Rectal smooth muscle tissue (tissue), 1 donor: ENCODE results near the gene GGACT.
"Not testable (repeated sequence)": the region's sequence is repeated elsewhere in the genome, so short reads cannot be mapped to it uniquely, and the experiment has no call there.

ENCODE experiments used
- H3K27ac ChIP-seq: one replicate; pipeline ENCODE4 v1.7.0; 2013; ENCODE audit warnings: low read depth, low read length, inconsistent platforms
- H3K27me3 ChIP-seq: one replicate; pipeline ENCODE4 v1.7.0; 2013; ENCODE audit warnings: low read length; ENCODE audit not compliant: control insufficient read depth, insufficient read depth
- H3K36me3 ChIP-seq: one replicate; pipeline ENCODE4 v1.7.0; 2013; ENCODE audit warnings: low read length; ENCODE audit not compliant: control insufficient read depth, insufficient read depth
- H3K4me1 ChIP-seq: one replicate; pipeline ENCODE4 v1.7.0; 2013; ENCODE audit warnings: low read length; ENCODE audit not compliant: control insufficient read depth, insufficient read depth
- H3K4me3 ChIP-seq: one replicate; pipeline ENCODE4 v1.7.0; 2013; ENCODE audit warnings: low read length
- H3K9ac ChIP-seq: one replicate; pipeline ENCODE4 v1.7.0; 2013; ENCODE audit warnings: low read length

Gene GGACT

DNA sequence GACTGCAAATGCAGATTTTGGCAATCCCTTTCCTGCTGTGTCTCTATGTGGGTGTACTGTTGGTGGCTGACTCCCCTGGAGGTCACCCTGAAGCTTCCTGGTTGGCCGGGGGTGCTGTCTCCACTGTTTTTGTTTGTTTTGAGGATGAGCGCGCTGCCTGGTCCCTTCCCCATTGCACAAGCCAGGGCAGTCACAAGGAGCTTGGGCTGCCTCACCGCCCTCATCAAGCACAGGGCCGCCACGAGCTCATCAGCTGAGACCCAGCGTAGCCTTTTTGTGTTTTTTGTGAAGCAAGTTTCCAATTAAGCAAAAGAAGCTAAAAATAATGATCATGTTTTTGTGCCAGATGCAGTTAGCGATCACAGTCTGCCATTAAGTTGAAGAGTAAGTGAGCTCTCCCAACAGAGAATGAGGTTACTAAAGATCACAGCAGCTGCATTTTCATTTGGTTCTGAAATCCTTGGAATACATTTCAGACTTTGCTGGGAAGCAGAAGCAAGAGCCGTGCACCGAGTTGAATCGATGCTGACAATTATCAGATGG lies 57.8 kb downstream of the GGACT start:
- H3K27ac ChIP-seq: no peak overlapping the region
- H3K4me1 ChIP-seq: no peaks in the 10 kb centered on the region
- peaks cover 6% of the 10 kb centered on the region for H3K36me3 ChIP-seq
- no peaks in the 10 kb centered on the region for H3K27me3 ChIP-seq
- H3K9ac ChIP-seq: no peak overlapping the region
- H3K4me3 ChIP-seq: no peak overlapping the region

DNA sequence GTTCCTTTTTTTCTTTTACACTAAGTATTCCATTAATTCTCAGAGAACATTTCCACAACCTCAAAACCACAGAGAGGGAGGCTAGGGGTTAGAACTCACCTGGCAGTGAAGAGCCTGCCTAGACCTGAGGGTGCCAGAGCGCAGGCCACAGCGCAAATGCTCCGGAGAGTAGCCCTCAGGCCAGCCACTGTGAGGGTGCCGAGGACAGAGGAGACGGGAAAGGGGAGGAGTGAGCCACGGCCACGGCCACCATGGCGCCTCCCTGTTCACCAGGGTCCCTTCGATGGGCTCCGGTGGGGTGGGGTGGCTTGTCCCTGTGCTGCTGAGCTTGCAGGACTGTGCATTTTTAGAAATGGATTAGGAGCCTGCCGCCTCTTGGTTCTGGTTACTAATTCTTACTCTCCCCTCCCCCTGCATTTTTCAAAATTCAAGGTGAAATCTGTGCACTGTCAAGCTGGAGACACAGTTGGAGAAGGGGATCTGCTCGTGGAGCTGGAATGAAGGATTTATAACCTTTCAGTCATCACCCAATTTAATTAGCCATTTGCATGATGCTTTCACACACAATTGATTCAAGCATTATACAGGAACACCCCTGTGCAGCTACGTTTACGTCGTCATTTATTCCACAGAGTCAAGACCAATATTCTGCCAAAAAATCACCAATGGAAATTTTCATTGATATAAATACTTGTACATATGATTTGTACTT lies 58.8 kb downstream of the GGACT start:
- Histone ChIP-seq H3K4me3 (no peak overlapping the region), H3K27ac (no peak overlapping the region), H3K36me3 (peaks cover 6% of the 10 kb centered on the region), H3K4me1 (no peaks in the 10 kb centered on the region), H3K27me3 (no peaks in the 10 kb centered on the region), H3K9ac (no peak overlapping the region)

DNA sequence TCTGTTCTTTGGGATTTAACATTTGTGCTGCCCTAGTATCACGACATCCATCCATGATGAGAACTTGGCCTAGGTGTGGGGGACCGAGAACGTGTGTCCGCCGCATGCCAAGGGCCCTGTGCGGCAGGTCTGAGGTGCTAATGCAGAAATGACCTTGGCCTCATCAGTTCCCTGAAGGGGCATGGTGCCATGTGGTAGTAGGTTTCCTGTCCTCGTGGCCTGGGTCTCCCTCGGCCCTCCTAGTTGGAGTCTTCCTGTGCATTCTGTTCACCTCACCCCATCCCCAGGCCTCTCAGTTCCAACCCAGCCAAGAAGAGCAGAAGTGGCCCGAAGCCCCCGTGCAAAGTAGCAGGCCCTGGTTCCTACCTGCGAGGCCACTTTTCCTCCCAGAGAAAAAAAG lies 59.8 kb downstream of the GGACT start:
- H3K36me3 ChIP-seq: peaks cover 6% of the 10 kb centered on the region
- no peak overlapping the region for H3K27ac ChIP-seq
- no peak overlapping the region for H3K4me3 ChIP-seq
- no peaks in the 10 kb centered on the region for H3K27me3 ChIP-seq
- H3K9ac ChIP-seq: no peak overlapping the region
- H3K4me1 ChIP-seq: no peaks in the 10 kb centered on the region

DNA sequence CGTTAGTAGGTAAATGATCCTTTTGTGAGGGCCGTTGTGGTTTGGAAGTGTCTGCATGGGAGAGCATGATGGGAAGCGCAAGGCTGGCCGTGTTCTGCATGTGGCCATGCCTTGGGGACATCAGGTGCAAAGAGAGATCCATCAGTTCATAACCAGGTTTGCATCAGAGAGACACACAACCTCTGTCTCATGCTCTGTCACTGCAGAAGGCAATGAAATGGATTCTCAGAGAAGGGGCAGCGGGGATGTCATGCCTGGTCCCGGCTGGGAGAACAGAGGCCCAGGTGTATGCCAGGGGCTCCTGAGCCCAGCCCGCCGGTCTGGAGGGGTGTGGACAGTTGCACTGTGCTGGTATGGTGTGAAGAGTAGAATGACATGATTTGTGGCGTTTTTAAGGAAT lies 60.2 kb downstream of the GGACT start:
- H3K27ac ChIP-seq: no peak overlapping the region
- no peak overlapping the region for H3K9ac ChIP-seq
- no peak overlapping the region for H3K4me3 ChIP-seq
- peaks cover 6% of the 10 kb centered on the region for H3K36me3 ChIP-seq
- H3K4me1 ChIP-seq: no peaks in the 10 kb centered on the region
- H3K27me3 ChIP-seq: no peaks in the 10 kb centered on the region

DNA sequence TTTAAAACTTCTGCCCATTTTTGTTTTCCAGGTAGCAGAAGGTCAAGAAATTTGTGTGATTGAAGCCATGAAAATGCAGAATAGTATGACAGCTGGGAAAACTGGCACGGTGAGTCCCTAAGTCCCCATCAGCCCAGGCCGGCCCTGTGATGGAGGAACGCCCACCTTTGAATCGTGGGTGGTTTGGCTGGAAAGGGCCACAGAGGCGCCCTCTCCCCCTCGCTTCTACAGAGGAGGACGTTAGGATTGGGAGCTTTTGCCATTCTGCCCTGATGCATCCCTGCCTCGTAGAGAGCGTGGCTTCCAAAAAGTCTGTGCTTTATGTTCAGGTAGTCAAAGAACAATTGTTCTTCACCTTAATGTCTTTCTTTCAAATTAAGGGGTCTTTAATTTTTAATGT lies 60.9 kb downstream of the GGACT start:
- Histone ChIP-seq H3K4me1 (no peaks in the 10 kb centered on the region), H3K27ac (no peak overlapping the region), H3K9ac (no peak overlapping the region), H3K36me3 (peaks cover 6% of the 10 kb centered on the region), H3K4me3 (no peak overlapping the region), H3K27me3 (no peaks in the 10 kb centered on the region)

DNA sequence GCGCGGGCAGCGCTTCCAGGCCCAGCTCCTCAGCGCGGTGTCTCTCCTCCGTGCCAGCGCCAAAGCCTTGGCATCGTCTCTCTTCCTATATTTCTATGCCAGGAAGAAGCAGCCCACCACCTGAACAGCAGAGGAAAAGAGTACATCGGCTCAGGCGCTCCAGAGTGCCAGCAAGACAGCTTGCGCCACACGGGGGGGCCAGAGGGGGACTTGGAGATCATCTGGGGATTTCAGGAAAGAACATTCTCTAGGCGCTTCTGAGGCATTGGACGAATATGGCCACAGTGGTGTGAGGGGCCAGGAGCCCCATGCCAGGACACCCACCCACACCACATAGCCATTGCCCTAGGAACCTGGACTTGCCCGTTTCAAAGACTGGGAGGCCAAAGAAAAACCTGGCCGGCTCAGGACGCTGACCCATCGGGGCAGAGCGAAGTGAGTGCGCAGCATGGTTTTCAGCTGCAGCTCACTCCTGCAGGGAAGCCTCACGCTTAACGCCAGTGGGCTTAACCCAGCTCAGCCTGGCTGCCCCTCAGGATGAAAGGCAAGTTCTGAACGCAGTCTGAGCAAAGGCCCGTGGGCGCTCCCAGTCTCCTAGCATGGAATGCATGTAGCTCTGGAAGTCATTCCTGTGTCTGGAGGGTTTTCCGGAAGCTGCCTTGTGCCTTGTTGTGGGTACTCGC lies 62.1 kb downstream of the GGACT start:
- Histone ChIP-seq H3K4me3 (no peak overlapping the region), H3K27ac (no peak overlapping the region), H3K27me3 (no peaks in the 10 kb centered on the region), H3K4me1 (no peaks in the 10 kb centered on the region), H3K36me3 (peaks cover 3% of the 10 kb centered on the region), H3K9ac (no peak overlapping the region)

DNA sequence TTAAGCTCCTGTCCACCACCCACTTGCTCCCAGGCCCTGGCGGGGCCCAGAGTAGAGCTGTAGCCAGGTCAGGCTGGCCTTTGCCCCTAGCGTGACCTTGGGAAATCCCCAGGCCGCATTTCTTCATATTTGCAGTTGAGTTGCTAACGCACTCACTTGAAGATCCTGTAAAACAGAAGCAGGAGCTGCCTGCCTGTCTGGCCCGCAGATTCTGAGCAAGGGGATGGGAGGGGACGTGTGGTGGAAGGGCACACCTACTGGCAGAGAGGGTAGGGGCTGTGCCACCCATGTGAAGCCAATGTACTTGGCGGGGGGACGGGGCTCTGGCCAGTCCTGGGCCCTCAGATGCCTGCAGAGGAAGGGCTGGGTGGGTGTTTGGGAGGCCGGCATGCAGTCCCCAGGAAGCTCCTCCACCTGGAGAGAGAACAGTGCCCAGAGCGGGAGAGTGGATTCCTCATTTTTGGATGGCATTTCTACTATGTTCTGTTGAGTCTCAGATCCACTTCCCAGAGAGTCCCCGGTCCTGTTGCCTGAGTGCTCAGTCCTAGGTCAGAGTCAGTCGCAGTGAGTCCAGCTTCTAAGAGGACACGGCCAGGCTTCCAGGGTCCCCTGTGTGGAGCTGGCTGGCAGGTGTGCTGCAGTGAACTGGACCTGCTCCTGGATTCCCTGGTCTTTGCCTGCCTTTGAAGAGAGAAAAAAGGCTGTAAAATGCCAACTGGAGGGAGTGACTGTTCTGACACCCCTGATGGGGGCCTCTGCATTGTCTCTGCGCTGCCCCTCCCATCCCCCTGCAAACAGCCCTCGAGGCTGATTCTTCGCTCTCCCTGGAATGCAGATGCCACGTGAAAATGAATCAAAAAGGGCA lies 62.9 kb downstream of the GGACT start:
- peaks cover 3% of the 10 kb centered on the region for H3K36me3 ChIP-seq

DNA sequence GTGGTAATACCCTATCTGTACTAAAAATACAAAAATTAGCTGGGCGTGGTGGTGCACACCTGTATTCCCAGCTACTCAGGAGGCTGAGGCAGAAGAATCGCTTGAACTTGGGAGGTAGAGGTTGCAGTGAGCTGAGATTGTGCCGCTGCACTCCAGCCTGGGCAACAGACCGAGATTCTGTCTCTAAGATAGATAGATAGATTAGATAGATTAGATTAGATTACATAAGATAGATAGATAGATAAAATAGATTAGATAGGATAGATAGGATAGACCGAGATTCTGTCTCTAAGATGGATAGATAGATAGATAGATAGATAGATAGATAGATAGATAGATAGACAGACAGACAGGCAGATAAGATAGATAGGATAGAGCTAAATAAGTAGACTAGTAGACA lies 63.9 kb downstream of the GGACT start:
- not testable (repeated sequence) for H3K4me1 ChIP-seq, H3K27me3 ChIP-seq, H3K36me3 ChIP-seq, H3K9ac ChIP-seq, H3K27ac ChIP-seq, H3K4me3 ChIP-seq

More for the DNA sequence above, 62.9 kb downstream of the GGACT start:
- Histone ChIP-seq H3K27ac (no peak overlapping the region), H3K4me3 (no peak overlapping the region), H3K9ac (no peak overlapping the region), H3K4me1 (no peaks in the 10 kb centered on the region), H3K27me3 (no peaks in the 10 kb centered on the region)

DNA sequence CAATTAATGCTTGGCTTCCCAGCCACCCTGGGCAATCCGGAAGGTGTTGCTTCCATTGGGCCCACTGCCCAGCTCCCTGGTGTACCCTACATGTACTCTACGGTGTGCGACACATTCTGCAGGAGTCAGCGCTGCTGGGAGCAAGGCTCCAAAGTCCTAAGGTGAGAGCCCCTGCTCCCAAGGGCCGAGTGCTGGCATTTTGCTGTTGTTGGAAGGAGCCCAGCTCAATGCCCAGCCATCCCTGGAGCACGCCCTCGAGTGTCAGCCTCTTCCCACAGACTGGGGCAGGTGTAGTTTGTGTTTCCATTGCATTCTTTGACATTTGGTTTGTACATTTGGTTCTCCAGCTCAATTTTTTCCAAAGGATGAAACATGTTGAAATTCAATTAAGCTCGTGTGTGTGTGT lies 64.6 kb downstream of the GGACT start:
- Histone ChIP-seq H3K4me1 (no peaks in the 10 kb centered on the region), H3K36me3 (peaks cover 3% of the 10 kb centered on the region), H3K4me3 (no peak overlapping the region), H3K9ac (no peak overlapping the region), H3K27ac (no peak overlapping the region), H3K27me3 (no peaks in the 10 kb centered on the region)

DNA sequence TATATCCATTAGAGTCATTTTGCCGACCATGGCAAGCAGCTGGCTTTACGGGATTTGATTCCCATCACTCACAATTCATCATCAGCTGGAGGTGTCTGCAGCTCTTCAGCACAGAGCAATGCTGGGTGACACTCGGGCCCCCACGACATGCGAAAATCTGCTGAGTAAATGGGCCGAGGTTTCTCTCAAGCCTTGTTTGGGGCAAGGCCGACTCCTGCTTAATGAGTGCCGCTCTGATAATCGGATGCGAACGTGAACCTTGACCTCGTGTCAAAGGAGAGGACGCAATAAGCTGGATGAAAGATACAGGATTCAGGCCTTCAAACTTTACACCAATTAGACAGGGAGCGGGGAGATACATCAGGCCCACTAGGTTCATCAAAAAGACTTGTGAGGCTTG lies 65.2 kb downstream of the GGACT start:
- Histone ChIP-seq H3K4me3 (no peak overlapping the region), H3K4me1 (no peaks in the 10 kb centered on the region), H3K27me3 (no peaks in the 10 kb centered on the region), H3K27ac (no peak overlapping the region), H3K36me3 (peaks cover 3% of the 10 kb centered on the region), H3K9ac (no peak overlapping the region)

DNA sequence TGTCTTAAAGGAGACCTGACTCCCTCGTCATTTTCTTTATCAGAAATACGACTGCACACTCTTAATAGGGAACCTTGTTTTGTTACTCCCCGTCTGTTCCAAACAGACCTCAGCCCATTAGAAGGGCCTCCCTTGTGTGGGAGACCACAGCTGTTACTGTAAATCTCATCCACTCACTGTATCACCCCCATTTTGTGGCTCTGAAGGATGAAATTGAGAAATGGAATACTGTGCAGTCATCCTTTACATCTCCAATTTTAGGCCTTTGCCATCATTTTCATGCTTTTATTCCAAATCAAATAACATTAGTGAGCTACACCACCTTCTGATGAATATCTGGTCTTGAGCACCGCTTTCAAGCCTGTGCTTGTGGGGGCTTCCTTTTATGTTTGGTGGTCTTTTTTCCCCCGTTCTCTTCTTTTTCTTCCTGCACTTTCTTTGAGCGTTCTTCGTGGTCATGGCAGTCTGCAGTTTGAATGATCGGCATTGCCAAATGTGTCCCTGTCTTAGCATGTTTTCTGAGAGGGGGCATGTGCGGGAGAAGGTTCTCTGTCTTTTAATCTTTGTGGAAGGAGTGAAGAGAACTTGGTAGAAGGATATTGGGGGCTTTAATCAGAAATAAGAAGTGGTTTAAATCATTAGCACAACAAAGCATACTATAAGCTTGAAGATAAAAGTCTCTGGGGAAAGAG lies 65.8 kb downstream of the GGACT start:
- Histone ChIP-seq H3K4me3 (no peak overlapping the region), H3K9ac (no peak overlapping the region), H3K4me1 (no peaks in the 10 kb centered on the region), H3K27me3 (no peaks in the 10 kb centered on the region), H3K27ac (no peak overlapping the region), H3K36me3 (peaks cover 3% of the 10 kb centered on the region)
